Keratinocyte (primary cell): ENCODE measurements around the gene ETV3. TPM values are rescaled to one million over a fixed set of nuclear protein-coding genes. Genes with fewer than 3 reads are reported as not detected.

Experiments
- DNase-seq: peaks from one replicate; pipeline ENCODE4 v3.0.0-alpha.2; 2011; ENCODE audit warnings: low read depth, missing footprints, low spot score
- FAIRE-seq: peaks from 2 replicates; lab custom pipeline; 2011; peaks lifted over from hg19 to GRCh38; lab: Jason Lieb, UNC
- H2AFZ ChIP-seq: 2 replicates; pipeline ENCODE4 v1.6.0; 2012; ENCODE audit warnings: low read length, control low read depth, inconsistent platforms; ENCODE audit not compliant: control insufficient read depth
- H3K27ac ChIP-seq: 2 replicates; pipeline ENCODE4 v1.5.1; 2011; ENCODE audit warnings: low read length; ENCODE audit not compliant: control insufficient read depth, insufficient read depth
- H3K27me3 ChIP-seq: 3 replicates; pipeline ENCODE4 v1.6.0; 2011; ENCODE audit warnings: low read length; ENCODE audit not compliant: control insufficient read depth, insufficient read depth; ENCODE audit errors: extremely low read depth
- H3K36me3 ChIP-seq, 2 experiments: 2 replicates in 1 of 2; 3 replicates in 1 of 2; pipeline ENCODE4 v1.5.1; 2011; ENCODE audit warnings: low read length in 2 of 2, mild to moderate bottlenecking in 1 of 2; ENCODE audit not compliant: control insufficient read depth in 2 of 2, insufficient read depth in 2 of 2; ENCODE audit errors: extremely low read depth in 1 of 2
- H3K4me1 ChIP-seq: 3 replicates; pipeline ENCODE4 v1.5.1; 2011; ENCODE audit warnings: low read length; ENCODE audit not compliant: control insufficient read depth, insufficient read depth; ENCODE audit errors: extremely low read depth
- H3K4me2 ChIP-seq: 3 replicates; pipeline ENCODE4 v1.6.0; 2011; ENCODE audit warnings: low read depth, low read length; ENCODE audit not compliant: control insufficient read depth, insufficient read depth; ENCODE audit errors: extremely low read depth
- H3K4me3 ChIP-seq, 3 experiments: fragments of 200-600 bp in 1 of 3; sonication (generic) in 1 of 3; 2 replicates in 2 of 3; 3 replicates in 1 of 3; pipeline ENCODE4 v1.5.1; 2011 to 2016; ENCODE audit warnings: low read length in 3 of 3, mild to moderate bottlenecking in 3 of 3, control low read depth in 2 of 3, inconsistent platforms in 1 of 3, low read depth in 1 of 3, mixed read lengths in 1 of 3, mixed run types in 1 of 3, moderate library complexity in 1 of 3; ENCODE audit not compliant: control insufficient read depth in 2 of 3, insufficient read depth in 2 of 3; ENCODE audit errors: extremely low read depth in 1 of 3
- H3K79me2 ChIP-seq: 2 replicates; pipeline ENCODE4 v1.6.0; 2012; ENCODE audit warnings: low read length; ENCODE audit not compliant: control insufficient read depth, insufficient read depth
- H3K9ac ChIP-seq: 3 replicates; pipeline ENCODE4 v1.6.0; 2011; ENCODE audit warnings: low read length; ENCODE audit not compliant: control insufficient read depth, insufficient read depth; ENCODE audit errors: extremely low read depth
- H3K9me1 ChIP-seq: 3 replicates; pipeline ENCODE4 v1.6.0; 2011; ENCODE audit warnings: low read length; ENCODE audit not compliant: control insufficient read depth, insufficient read depth; ENCODE audit errors: extremely low read depth
- H3K9me3 ChIP-seq: 2 replicates; pipeline ENCODE4 v1.5.1; 2012; ENCODE audit warnings: low read depth, low read length; ENCODE audit not compliant: control insufficient read depth
- H4K20me1 ChIP-seq: 3 replicates; pipeline ENCODE4 v1.6.0; 2011; ENCODE audit warnings: low read length; ENCODE audit not compliant: control insufficient read depth, insufficient read depth; ENCODE audit errors: extremely low read depth
- CTCF ChIP-seq, 3 experiments: IDR thresholded peaks in 1 of 3; conservative IDR thresholded peaks in 1 of 3; optimal IDR thresholded peaks in 1 of 3; 2 replicates in 2 of 3; 3 replicates in 1 of 3; pipeline versions ENCODE3 to v1.5.1; 2011; ENCODE audit warnings: low read length in 3 of 3, mild to moderate bottlenecking in 3 of 3, moderate library complexity in 2 of 3, control low read depth in 1 of 3, inconsistent platforms in 1 of 3; ENCODE audit not compliant: insufficient read depth in 2 of 3; ENCODE audit errors: extremely low read depth in 1 of 3
- EZH2 ChIP-seq: IDR thresholded peaks from one replicate; pipeline ENCODE4 v1.6.1; 2012; ENCODE audit warnings: inconsistent platforms, mild to moderate bottlenecking, low read length, moderate library complexity
- dilution Hi-C: fragments of 300-500 bp; cut with MboI; formaldehyde crosslinking; loops from one replicate; pipeline ENCODE4 v1.7.0; 2020; ENCODE audit warnings: low sequenced_read_pairs; ENCODE audit not compliant: extremely low pct_ligation_motif_present
- polyA plus RNA-seq, 5 experiments: library from polyadenylated mRNA; depleted of rRNA in 3 of 5; stranded (reverse) in 3 of 5; stranded (forward) in 1 of 5; unstranded in 1 of 5; fragments of >200 nt; gene quantifications; 1 replicate in 1 of 5; 2 replicates in 3 of 5; 3 replicates in 1 of 5; pipeline versions ENCODE4 v1.2.1 to v1.2.3, GENCODE V29; 2011 to 2012; ENCODE audit warnings: missing spikeins in 2 of 5, low read depth in 1 of 5, low replicate concordance in 1 of 5

The ETV3 gene
- polyA plus RNA-seq, 1 donor (not counting 4 experiments of a cell fraction or from before 2014, with no cell fraction given): 22.3 TPM

- H3K79me2 ChIP-seq: peaks cover 10% of the 10 kb centered on the region
- H3K4me1 ChIP-seq: no peaks in the 10 kb centered on the region
- no peak overlapping the region for H2AFZ ChIP-seq
- peaks cover 2% of the 10 kb centered on the region for H3K9me1 ChIP-seq
- peaks cover 2% of the 10 kb centered on the region for H3K27me3 ChIP-seq
- H3K27ac ChIP-seq: no peak overlapping the region
- H3K9me3 ChIP-seq: no peaks in the 10 kb centered on the region
- dilution Hi-C loops: no loop called here
- no peak for FAIRE-seq
- H4K20me1 ChIP-seq: no peaks in the 10 kb centered on the region
- no peak overlapping the region for H3K4me2 ChIP-seq
- no peak overlapping the region for H3K4me3 ChIP-seq
- TF ChIP-seq EZH2: no peak
- no peak for TF ChIP-seq CTCF (optimal IDR thresholded peaks at IDR 0.05 in 1 of 3, IDR thresholded peaks at IDR 0.05 in 1 of 3, conservative IDR thresholded peaks at IDR 0.05 in 1 of 3; ENCODE audit: extremely low read depth in 1 of 3, insufficient read depth in 2 of 3, low read length in 3 of 3)
- no peak for DNase-seq
- H3K36me3 ChIP-seq: peaks cover 9 to 13% of the 10 kb centered on the region in 2 experiments
- H3K9ac ChIP-seq: no peak overlapping the region
Measured at GRCh38 chr1:157119448-157119847, 18.7 kb downstream of the ETV3 start.

DNA sequence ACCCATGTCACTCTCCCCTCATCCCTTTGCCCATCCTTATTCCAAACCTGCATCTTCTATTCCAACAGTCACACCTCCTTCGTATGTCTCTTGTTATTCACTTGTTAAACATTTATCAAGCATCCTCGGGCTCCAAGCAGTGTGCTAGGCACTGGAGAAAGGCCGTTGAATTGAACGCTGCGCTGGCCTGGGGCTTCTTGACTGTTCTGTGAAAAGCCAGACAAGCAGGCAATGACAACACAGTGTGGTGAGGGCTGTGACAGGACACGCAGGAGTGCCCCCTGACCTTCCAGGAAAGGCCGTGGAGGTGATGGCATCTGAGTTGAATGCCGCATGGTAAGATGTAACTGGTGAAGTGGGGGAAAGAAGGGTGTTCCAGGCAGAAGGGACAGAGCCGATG is 19.2 kb downstream of the ETV3 start:
- Histone ChIP-seq H3K9me3 (no peaks in the 10 kb centered on the region), H3K27ac (no peak overlapping the region), H3K9me1 (peaks cover 2% of the 10 kb centered on the region), H3K79me2 (peaks cover 10% of the 10 kb centered on the region), H4K20me1 (no peaks in the 10 kb centered on the region), H2AFZ (no peak overlapping the region), H3K27me3 (peaks cover 4% of the 10 kb centered on the region), H3K9ac (no peak overlapping the region), H3K4me2 (no peak overlapping the region), H3K36me3 (peaks cover 9 to 10% of the 10 kb centered on the region in 2 experiments), H3K4me3 (no peak overlapping the region), H3K4me1 (no peaks in the 10 kb centered on the region)
- FAIRE-seq: no peak
- no peak for TF ChIP-seq CTCF (optimal IDR thresholded peaks at IDR 0.05 in 1 of 3, IDR thresholded peaks at IDR 0.05 in 1 of 3, conservative IDR thresholded peaks at IDR 0.05 in 1 of 3; ENCODE audit: extremely low read depth in 1 of 3, insufficient read depth in 2 of 3, low read length in 3 of 3)
- TF ChIP-seq EZH2: no peak
- dilution Hi-C loops: no loop called here
- no peak for DNase-seq
